H1 (cell line): ENCODE results near the gene ZMIZ1. TPM values are rescaled to one million over a fixed set of nuclear protein-coding genes. Genes with fewer than 3 reads are reported as not detected.

Source experiments
- CTCF ChIA-PET: fragments of 300-600 bp; sonication (Branson Sonifier 250); formaldehyde crosslinking; loops from one replicate; lab custom pipeline; 2021; ENCODE audit not compliant: partially characterized antibody; lab: Charles Lee
- POLR2A ChIA-PET: fragments of 300-600 bp; sonication (Branson Sonifier 250); formaldehyde crosslinking; loops from one replicate; lab custom pipeline; 2021; ENCODE audit warnings: inconsistent platforms; ENCODE audit not compliant: partially characterized antibody; lab: Charles Lee
- DNase-seq, 2 experiments: peaks; one replicate each; pipeline versions ENCODE4 v3.0.0 to v3.0.0-alpha.2; 2010 to 2022; ENCODE audit warnings: low spot score in 2 of 2, low read depth in 1 of 2, mixed read lengths in 1 of 2
- FAIRE-seq: peaks from 2 replicates; lab custom pipeline; 2011; peaks lifted over from hg19 to GRCh38; lab: Jason Lieb, UNC
- H2AFZ ChIP-seq: 2 replicates; pipeline ENCODE4 v1.8.1; 2012; ENCODE audit warnings: low read length, inconsistent platforms
- H2AK5ac ChIP-seq: 2 replicates; pipeline ENCODE4 v1.6.1; 2013; ENCODE audit warnings: low read depth, low read length
- H2BK120ac ChIP-seq: replicated peaks from 2 replicates; pipeline ENCODE3; 2013; ENCODE audit warnings: low read depth, low read length, inconsistent platforms
- H2BK12ac ChIP-seq: 2 replicates; pipeline ENCODE4 v1.6.1; 2013; ENCODE audit warnings: low read depth, low read length
- H2BK15ac ChIP-seq: 2 replicates; pipeline ENCODE4 v1.6.1; 2013; ENCODE audit warnings: low read length
- H2BK20ac ChIP-seq: 2 replicates; pipeline ENCODE4 v1.6.1; 2013; ENCODE audit warnings: low read length
- H2BK5ac ChIP-seq: 2 replicates; pipeline ENCODE4 v1.6.1; 2013; ENCODE audit warnings: low read depth, low read length
- H3K14ac ChIP-seq: 2 replicates; pipeline ENCODE4 v1.6.1; 2013; ENCODE audit warnings: inconsistent platforms; ENCODE audit not compliant: insufficient read length
- H3K18ac ChIP-seq: 2 replicates; pipeline ENCODE4 v1.6.1; 2013; ENCODE audit warnings: low read length; ENCODE audit errors: extremely low read depth
- H3K23ac ChIP-seq: 2 replicates; pipeline ENCODE4 v1.6.1; 2013; ENCODE audit warnings: inconsistent platforms; ENCODE audit not compliant: insufficient read length
- H3K23me2 ChIP-seq: 2 replicates; pipeline ENCODE4 v1.6.1; 2013; ENCODE audit warnings: low read depth, low read length
- H3K27ac ChIP-seq: 2 replicates; pipeline ENCODE4 v1.6.1; 2011; ENCODE audit warnings: low read depth, low read length, inconsistent platforms
- H3K27me3 ChIP-seq, 4 experiments: replicated peaks in 1 of 4; 1 replicate in 1 of 4; 2 replicates in 3 of 4; pipeline versions ENCODE4 v1.6.1 to v1.8.1; 2011 to 2013; ENCODE audit warnings: low read length in 3 of 4, mild to moderate bottlenecking in 3 of 4, inconsistent platforms in 2 of 4, mixed read lengths in 2 of 4, moderate library complexity in 1 of 4; ENCODE audit not compliant: control insufficient read depth in 3 of 4, insufficient read depth in 3 of 4; ENCODE audit errors: extremely low read depth in 1 of 4
- H3K36me3 ChIP-seq, 4 experiments: 2 replicates each; pipeline versions ENCODE4 v1.6.1 to v1.8.1; 2011 to 2013; ENCODE audit warnings: mild to moderate bottlenecking in 4 of 4, low read length in 3 of 4, moderate library complexity in 2 of 4, control low read depth in 1 of 4, inconsistent platforms in 1 of 4; ENCODE audit not compliant: insufficient read depth in 4 of 4, control insufficient read depth in 2 of 4
- H3K4ac ChIP-seq: replicated peaks from 2 replicates; pipeline ENCODE3; 2013; ENCODE audit warnings: low read length, low read depth, mixed read lengths, inconsistent platforms; ENCODE audit not compliant: insufficient read length
- H3K4me1 ChIP-seq, 4 experiments: replicated peaks in 1 of 4; 1 replicate in 1 of 4; 2 replicates in 3 of 4; pipeline versions ENCODE4 v1.6.1 to v1.8.1; 2011 to 2013; ENCODE audit warnings: low read length in 3 of 4, inconsistent platforms in 2 of 4, mixed read lengths in 1 of 4; ENCODE audit not compliant: insufficient read depth in 4 of 4, control insufficient read depth in 3 of 4
- H3K4me2 ChIP-seq, 2 experiments: 2 replicates each; pipeline versions ENCODE4 v1.6.1 to v1.8.1; 2011 to 2013; ENCODE audit warnings: low read depth in 2 of 2, low read length in 2 of 2, control low read depth in 1 of 2, inconsistent platforms in 1 of 2, mild to moderate bottlenecking in 1 of 2; ENCODE audit not compliant: insufficient read depth in 1 of 2
- H3K4me3 ChIP-seq, 4 experiments: fragments of 200-600, 300-600 bp in 1 of 4; sonication (generic), shearing (Covaris generic), sonication (Bioruptor Twin) in 1 of 4; 2 replicates each; pipeline versions ENCODE4 v1.5.1 to v1.8.1; 2011 to 2016; ENCODE audit warnings: low read length in 4 of 4, low read depth in 3 of 4, control low read depth in 2 of 4, inconsistent platforms in 2 of 4, mild to moderate bottlenecking in 2 of 4, mixed read lengths in 1 of 4, moderate library complexity in 1 of 4; ENCODE audit not compliant: insufficient read depth in 2 of 4; ENCODE audit errors: extremely low read depth in 1 of 4
- H3K56ac ChIP-seq: replicated peaks from 2 replicates; pipeline ENCODE3; 2013; ENCODE audit warnings: low read depth, mild to moderate bottlenecking, mixed read lengths, low read length, inconsistent platforms; ENCODE audit not compliant: insufficient read length
- H3K79me1 ChIP-seq: 2 replicates; pipeline ENCODE4 v1.6.1; 2013; ENCODE audit warnings: low read depth, low read length, control low read depth
- H3K79me2 ChIP-seq, 2 experiments: 2 replicates each; pipeline versions ENCODE4 v1.6.1 to v1.8.1; 2012 to 2013; ENCODE audit warnings: low read length in 2 of 2, mild to moderate bottlenecking in 2 of 2, inconsistent platforms in 1 of 2; ENCODE audit not compliant: insufficient read depth in 2 of 2, control insufficient read depth in 1 of 2
- H3K9ac ChIP-seq, 4 experiments: replicated peaks in 1 of 4; 1 replicate in 1 of 4; 2 replicates in 3 of 4; pipeline versions ENCODE4 v1.6.1 to v1.8.1; 2011 to 2013; ENCODE audit warnings: low read depth in 3 of 4, low read length in 3 of 4, control low read depth in 2 of 4, mild to moderate bottlenecking in 2 of 4, moderate library complexity in 2 of 4, inconsistent platforms in 1 of 4; ENCODE audit errors: extremely low read depth in 1 of 4
- H3K9me3 ChIP-seq, 2 experiments: 2 replicates each; pipeline versions ENCODE4 v1.6.1 to v1.8.1; 2012 to 2013; ENCODE audit warnings: mild to moderate bottlenecking in 2 of 2, moderate library complexity in 2 of 2, control low read depth in 1 of 2, inconsistent platforms in 1 of 2, low read depth in 1 of 2, low read length in 1 of 2, mixed read lengths in 1 of 2; ENCODE audit not compliant: insufficient read depth in 2 of 2
- H4K20me1 ChIP-seq, 2 experiments: replicated peaks in 1 of 2; 2 replicates each; pipeline versions ENCODE3 to v1.8.1; 2011 to 2013; ENCODE audit warnings: inconsistent platforms in 2 of 2, low read length in 2 of 2, mild to moderate bottlenecking in 1 of 2; ENCODE audit not compliant: insufficient read depth in 2 of 2, control insufficient read depth in 1 of 2
- H4K5ac ChIP-seq: 2 replicates; pipeline ENCODE4 v1.6.1; 2013; ENCODE audit warnings: low read length, low read depth, mixed read lengths, inconsistent platforms; ENCODE audit not compliant: insufficient read length
- H4K8ac ChIP-seq: 2 replicates; pipeline ENCODE4 v1.8.0; 2013; ENCODE audit warnings: mild to moderate bottlenecking, moderate library complexity, low read length, inconsistent platforms; ENCODE audit not compliant: insufficient read depth; ENCODE audit errors: extremely low read depth
- H4K91ac ChIP-seq: replicated peaks from 2 replicates; pipeline ENCODE3; 2013; ENCODE audit warnings: low read length, mixed read lengths, inconsistent platforms; ENCODE audit not compliant: insufficient read length
- GABPA ChIP-seq: IDR thresholded peaks from 2 replicates; pipeline ENCODE4 v1.6.1; 2011; ENCODE audit warnings: mild to moderate bottlenecking, low read length, moderate library complexity, borderline replicate concordance; ENCODE audit not compliant: insufficient read depth
- WGBS, 2 experiments: shearing (Covaris generic) in 1 of 2; methylation state at CpG; one replicate each; pipeline versions ENCODE4 v1.1.6 to v1.1.7; 2013 to 2015; ENCODE audit warnings: low lambda C conversion rate in 2 of 2, mixed read lengths in 2 of 2, inconsistent platforms in 1 of 2, low coverage in 1 of 2, missing lambda C conversion rate in 1 of 2; ENCODE audit not compliant: insufficient replicate concordance in 2 of 2, insufficient coverage in 1 of 2, insufficient read length in 1 of 2; ENCODE audit errors: extremely low coverage in 1 of 2, missing lambda C conversion rate in 1 of 2; 5-methylcytosine and 5-hydroxymethylcytosine counted together
- polyA plus RNA-seq, 7 experiments: library from polyadenylated mRNA; depleted of rRNA in 3 of 7; stranded (reverse) in 5 of 7; unstranded in 2 of 7; fragments of >200 nt in 5 of 7; fragments of 200-250 nt in 2 of 7; gene quantifications; 1 replicate in 5 of 7; 2 replicates in 1 of 7; 4 replicates in 1 of 7; pipeline versions ENCODE4 v1.2.1 to v1.2.3, GENCODE V29; 2011 to 2013; ENCODE audit warnings: missing spikeins in 2 of 7, mixed read lengths in 2 of 7
- total RNA-seq: library from RNA; stranded (reverse); fragmentation: NEBNext Ultra II Directional; extraction: Animal tissue kit (Norgen Biotek cat#: 25700); gene quantifications from 2 replicates; pipeline ENCODE4 v1.2.1, GENCODE V29; 2021

The ZMIZ1 gene
- total and polyA plus RNA-seq, 2 of the 8 experiments (the other 6 are each of a cell fraction or from before 2014, with no cell fraction given): 8.1 to 28.0 TPM

- Histone ChIP-seq H4K91ac (no peak overlapping the region), H2AK5ac (no peak overlapping the region), H2BK15ac (no peak overlapping the region), H4K20me1 (peaks cover 4 to 18% of the 10 kb centered on the region in 2 experiments), H3K27ac (no peak overlapping the region), H3K4ac (no peak overlapping the region), H4K8ac (peak overlapping the region; percentile 29; the same call in 1 of the 2 replicates), H3K23ac (no peak overlapping the region), H2BK12ac (no peak overlapping the region), H3K18ac (no peak overlapping the region), H2BK120ac (no peak overlapping the region), H3K4me3 (no peak overlapping the region), H3K27me3 (no peaks in the 10 kb centered on the region; a peak in 1 of 7 replicates), H3K4me1 (peaks cover 0 to 17% (median 5%) of the 10 kb centered on the region in 4 experiments; a peak in 5 of 7 replicates), H2BK20ac (no peak overlapping the region), H3K23me2 (no peaks in the 10 kb centered on the region), H3K9ac (no peak overlapping the region), H2BK5ac (0 out of 2 replicates have a peak overlapping the region, but pooled peaks have one; percentile 30), H3K14ac (no peak overlapping the region), H3K56ac (no peak overlapping the region), H4K5ac (no peak overlapping the region), H3K36me3 (no peaks in the 10 kb centered on the region; a peak in 3 of 8 replicates), H3K4me2 (no peak overlapping the region), H3K79me2 (no peaks in the 10 kb centered on the region; a peak in 1 of 4 replicates), H3K9me3 (no peaks in the 10 kb centered on the region), H2AFZ (no peak overlapping the region), H3K79me1 (peaks cover 2% of the 10 kb centered on the region)
- ChIA-PET CTCF (interaction anchor here (0.6 to 32.0 kb wide), 9 partner anchors 13 to 122 kb away, joined by 3 to 396 read pairs (median 5); no protein-coding TSS in a partner anchor), POLR2A (interaction anchor here (1.5 to 3.2 kb wide), 2 partner anchors 11 to 13 kb away, joined by 3 to 13 read pairs; no protein-coding TSS in a partner anchor)
- no peak for FAIRE-seq
- no peak for DNase-seq
- WGBS, 2 experiments: 84% methylated on average over 9 of the region's 9 CpGs; no CpG with 5 or more reads in 1 of the 2 experiments
- no peak for TF ChIP-seq GABPA
Observed at GRCh38 chr10:79170993-79171392, 102.2 kb downstream of the ZMIZ1 start.
